Breast epithelium (tissue), 4 donors: ENCODE data around the gene ZNF772. TPM values are rescaled to one million over a fixed set of nuclear protein-coding genes. Genes with fewer than 3 reads are reported as not detected.

Experiments
- DNase-seq, 2 donors: peaks; one replicate each; pipeline ENCODE4 v3.0.0-alpha.2; 2019; ENCODE audit warnings: low spot score in 2 of 2
- H3K27ac ChIP-seq, 2 donors: fragments of 200-600 bp; sonication (generic) in 1 of 2; one replicate each; pipeline ENCODE4 v1.5.1; 2016 to 2019; ENCODE audit warnings: mild to moderate bottlenecking in 1 of 2
- H3K27me3 ChIP-seq, 2 donors: fragments of 200-600 bp; sonication (generic) in 1 of 2; one replicate each; pipeline versions ENCODE4 v1.5.1 to v1.6.0; 2017 to 2019; ENCODE audit warnings: control low read depth in 1 of 2, mild to moderate bottlenecking in 1 of 2
- H3K36me3 ChIP-seq: fragments of 200-600 bp; one replicate; pipeline ENCODE4 v1.5.1; 2019
- H3K4me1 ChIP-seq, 2 donors: fragments of 200-600 bp; sonication (generic); one replicate each; pipeline ENCODE4 v1.5.1; 2016 to 2019; ENCODE audit warnings: control low read depth in 1 of 2
- H3K4me3 ChIP-seq, 3 donors: fragments of 200-600 bp; sonication (generic); 1 replicate in 2 of 3; 2 replicates in 1 of 3; pipeline ENCODE4 v1.5.1; 2016 to 2019; ENCODE audit warnings: mild to moderate bottlenecking in 3 of 3, moderate library complexity in 2 of 3
- H3K9me3 ChIP-seq, 2 donors: fragments of 200-600 bp; sonication (generic) in 1 of 2; one replicate each; pipeline ENCODE4 v1.5.1; 2016 to 2019; ENCODE audit warnings: control low read depth in 1 of 2
- CTCF ChIP-seq, 3 donors: fragments of 450-650 bp; IDR thresholded peaks; one replicate each; pipeline ENCODE4 v1.5.1; 2016 to 2017; ENCODE audit warnings: antibody characterized with exemption in 3 of 3, mild to moderate bottlenecking in 3 of 3, moderate library complexity in 3 of 3
- POLR2A ChIP-seq: fragments of 450-650 bp; IDR thresholded peaks from one replicate; pipeline ENCODE4 v1.6.1; 2016; ENCODE audit warnings: antibody characterized with exemption, mild to moderate bottlenecking, moderate library complexity
- POLR2AphosphoS5 ChIP-seq, 3 donors: sonication (generic); formaldehyde crosslinking; IDR thresholded peaks; one replicate each; pipeline ENCODE4 v1.6.1; 2017; ENCODE audit warnings: antibody characterized with exemption in 3 of 3
- intact Hi-C: fragments of 100-400 bp; cut with DNase I; formaldehyde crosslinking; loops from one replicate; pipeline ENCODE4 v1.15.1; 2023; ENCODE audit warnings: low total_unique reads
- total RNA-seq, 3 donors: library from RNA; depleted of rRNA; stranded (reverse); fragments of >200 nt; gene quantifications; one replicate each; pipeline ENCODE4 v1.1.0, GENCODE V29; 2016

The ZNF772 gene
- total RNA-seq, 3 donors from 2014 or later, result 8.5 to 26.9 (median 19.7) TPM

GRCh38 chr19:57466489-57466888 lies 10.9 kb downstream of the ZNF772 start:
- H3K9me3 ChIP-seq, result peaks cover 56 to 97% of the 10 kb centered on the region in 2 donors
- no peak overlapping the region for H3K27ac ChIP-seq
- TF ChIP-seq CTCF (IDR thresholded peaks at IDR 0.05), result no peak
- no peak for TF ChIP-seq POLR2A
- no peak for TF ChIP-seq POLR2AphosphoS5 (IDR thresholded peaks at IDR 0.05)
- peaks cover 10% of the 10 kb centered on the region for H3K36me3 ChIP-seq
- H3K4me1 ChIP-seq, result no peaks in the 10 kb centered on the region
- no peaks in the 10 kb centered on the region for H3K27me3 ChIP-seq
- H3K4me3 ChIP-seq, result no peak overlapping the region
- intact Hi-C loops, result no loop called here
- no peak for DNase-seq

- no peaks in the 10 kb centered on the region for H3K27me3 ChIP-seq
- TF ChIP-seq POLR2AphosphoS5 (IDR thresholded peaks at IDR 0.05) (no peak), POLR2A (no peak), CTCF (IDR thresholded peaks at IDR 0.05) (no peak)
- H3K36me3 ChIP-seq, result peaks cover 10% of the 10 kb centered on the region
- no peak for DNase-seq
- intact Hi-C loops, result no loop called here
- peaks cover 52 to 97% of the 10 kb centered on the region in 2 donors for H3K9me3 ChIP-seq
- no peaks in the 10 kb centered on the region for H3K4me1 ChIP-seq
- no peak overlapping the region for H3K4me3 ChIP-seq
- no peak overlapping the region for H3K27ac ChIP-seq
Measured at GRCh38 chr19:57465680-57466381, 11.5 kb downstream of the ZNF772 start.

- Histone ChIP-seq H3K27me3 (no peaks in the 10 kb centered on the region), H3K9me3 (peaks cover 38 to 77% of the 10 kb centered on the region in 2 donors), H3K4me1 (no peaks in the 10 kb centered on the region), H3K27ac (no peak overlapping the region), H3K36me3 (peaks cover 8% of the 10 kb centered on the region), H3K4me3 (no peak overlapping the region)
- intact Hi-C loops, result no loop called here
- no peak for TF ChIP-seq POLR2AphosphoS5 (IDR thresholded peaks at IDR 0.05)
- no peak for DNase-seq
Measured at GRCh38 chr19:57452307-57452706, 25.1 kb downstream of the ZNF772 start.

- no peak overlapping the region for H3K27ac ChIP-seq
- DNase-seq, result no peak
- no peaks in the 10 kb centered on the region for H3K36me3 ChIP-seq
- no peak overlapping the region for H3K4me3 ChIP-seq
- no peak for TF ChIP-seq POLR2A
- no peak for TF ChIP-seq POLR2AphosphoS5 (IDR thresholded peaks at IDR 0.05)
- TF ChIP-seq CTCF (IDR thresholded peaks at IDR 0.05), result no peak
- peaks cover 71 to 72% of the 10 kb centered on the region in 2 donors for H3K9me3 ChIP-seq
- intact Hi-C loops, result no loop called here
- no peaks in the 10 kb centered on the region for H3K4me1 ChIP-seq
- H3K27me3 ChIP-seq, result no peaks in the 10 kb centered on the region
Measured at GRCh38 chr19:57443121-57443696, 34.2 kb downstream of the ZNF772 start.

GRCh38 chr19:57441979-57442752 lies 35.2 kb downstream of the ZNF772 start:
- Histone ChIP-seq H3K27ac (no peak overlapping the region), H3K9me3 (peaks cover 64 to 76% of the 10 kb centered on the region in 2 donors)
- TF ChIP-seq POLR2AphosphoS5 (IDR thresholded peaks at IDR 0.05) (no peak), CTCF (IDR thresholded peaks at IDR 0.05) (no peak), POLR2A (no peak)

More at GRCh38 chr19:57441979-57442752, 35.2 kb downstream of the ZNF772 start:
- no peaks in the 10 kb centered on the region for H3K36me3 ChIP-seq
- H3K4me3 ChIP-seq, result no peak overlapping the region
- H3K27me3 ChIP-seq, result no peaks in the 10 kb centered on the region
- H3K4me1 ChIP-seq, result no peaks in the 10 kb centered on the region
- DNase-seq, result no peak
- intact Hi-C loops, result no loop called here
